GM18520 (cell line): ENCODE data around the gene HSPH1.
"Not testable (repeated sequence)": the region's sequence is repeated elsewhere in the genome, so short reads cannot be mapped to it uniquely, and the experiment has no call there.

Experiments used
- ATAC-seq: cut with Tn5 transposase; IDR thresholded peaks from one replicate; pipeline ENCODE4 v1.9.1; 2021; ENCODE audit not compliant: unreplicated experiment

Gene HSPH1

GRCh38 chr13:31100721-31101120, 61.0 kb downstream of the HSPH1 start:
- no peak for ATAC-seq

GRCh38 chr13:31097911-31098434, 63.7 kb downstream of the HSPH1 start:
- ATAC-seq = not testable (repeated sequence)

GRCh38 chr13:31096654-31097302, 64.9 kb downstream of the HSPH1 start:
- no peak for ATAC-seq

GRCh38 chr13:31094331-31095015, 67.2 kb downstream of the HSPH1 start:
- no peak for ATAC-seq

GRCh38 chr13:31093145-31093885, 68.4 kb downstream of the HSPH1 start:
- ATAC-seq = no peak

- no peak for ATAC-seq
Observed at GRCh38 chr13:31092646-31093045, 69.1 kb downstream of the HSPH1 start.

GRCh38 chr13:31090961-31091624, 70.6 kb downstream of the HSPH1 start:
- no peak for ATAC-seq

- no peak for ATAC-seq
Observed at GRCh38 chr13:31090096-31090495, 71.6 kb downstream of the HSPH1 start.

GRCh38 chr13:31089649-31090048, 72.1 kb downstream of the HSPH1 start:
- no peak for ATAC-seq

- ATAC-seq = no peak
Observed at GRCh38 chr13:31088826-31089420, 72.8 kb downstream of the HSPH1 start.
